Measurements from ENCODE around the gene ZDHHC13.

- TF ChIP-seq, protein P1, sequence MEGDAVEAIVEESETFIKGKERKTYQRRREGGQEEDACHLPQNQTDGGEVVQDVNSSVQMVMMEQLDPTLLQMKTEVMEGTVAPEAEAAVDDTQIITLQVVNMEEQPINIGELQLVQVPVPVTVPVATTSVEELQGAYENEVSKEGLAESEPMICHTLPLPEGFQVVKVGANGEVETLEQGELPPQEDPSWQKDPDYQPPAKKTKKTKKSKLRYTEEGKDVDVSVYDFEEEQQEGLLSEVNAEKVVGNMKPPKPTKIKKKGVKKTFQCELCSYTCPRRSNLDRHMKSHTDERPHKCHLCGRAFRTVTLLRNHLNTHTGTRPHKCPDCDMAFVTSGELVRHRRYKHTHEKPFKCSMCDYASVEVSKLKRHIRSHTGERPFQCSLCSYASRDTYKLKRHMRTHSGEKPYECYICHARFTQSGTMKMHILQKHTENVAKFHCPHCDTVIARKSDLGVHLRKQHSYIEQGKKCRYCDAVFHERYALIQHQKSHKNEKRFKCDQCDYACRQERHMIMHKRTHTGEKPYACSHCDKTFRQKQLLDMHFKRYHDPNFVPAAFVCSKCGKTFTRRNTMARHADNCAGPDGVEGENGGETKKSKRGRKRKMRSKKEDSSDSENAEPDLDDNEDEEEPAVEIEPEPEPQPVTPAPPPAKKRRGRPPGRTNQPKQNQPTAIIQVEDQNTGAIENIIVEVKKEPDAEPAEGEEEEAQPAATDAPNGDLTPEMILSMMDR (IDR thresholded peaks at IDR 0.05; ENCODE audit: low read length): no peak
- no peak for TF ChIP-seq EZH2 (IDR thresholded peaks at IDR 0.05; ENCODE audit: borderline replicate concordance, low read length)
Measured at GRCh38 chr11:19080579-19080993, 36.4 kb upstream of the ZDHHC13 start.

Data from OCI-LY1 (cell line).